ENCODE data around the gene GLI1.

GLI1 gene

GRCh38 chr12:57520053-57520818 lies 60.7 kb downstream of the GLI1 start, which contains the start of gene DDIT3:
TSS of gene DDIT3 (minus strand) at chr12:57520514. CDS start at chr12:57517406, 3,108 bp downstream.
- peak; percentile 100 for DNase-seq (ENCODE audit: low spot score)

GRCh38 chr12:57521525-57522010 lies 62.0 kb downstream of the GLI1 start:
- DNase-seq (ENCODE audit: low spot score), result peak; percentile 72
